Mucosa of rectum (tissue), 2 donors: ENCODE measurements around the gene GH1.

ENCODE experiments used
- H3K27ac ChIP-seq, 2 donors: one replicate each; pipeline ENCODE4 v1.7.0; 2013; ENCODE audit warnings: inconsistent platforms in 2 of 2, low read depth in 2 of 2, low read length in 2 of 2
- H3K27me3 ChIP-seq, 2 donors: one replicate each; pipeline ENCODE4 v1.7.0; 2013; ENCODE audit warnings: low read length in 2 of 2; ENCODE audit not compliant: control insufficient read depth in 2 of 2, insufficient read depth in 2 of 2
- H3K36me3 ChIP-seq, 2 donors: one replicate each; pipeline ENCODE4 v1.7.0; 2013; ENCODE audit warnings: low read length in 2 of 2; ENCODE audit not compliant: control insufficient read depth in 2 of 2, insufficient read depth in 2 of 2
- H3K4me1 ChIP-seq, 2 donors: one replicate each; pipeline ENCODE4 v1.7.0; 2013; ENCODE audit warnings: low read length in 2 of 2, mild to moderate bottlenecking in 1 of 2; ENCODE audit not compliant: control insufficient read depth in 2 of 2, insufficient read depth in 2 of 2
- H3K4me3 ChIP-seq, 2 donors: one replicate each; pipeline ENCODE4 v1.7.0; 2013; ENCODE audit warnings: low read length in 2 of 2
- H3K9ac ChIP-seq, 2 donors: one replicate each; pipeline ENCODE4 v1.7.0; 2013; ENCODE audit warnings: low read length in 2 of 2, low read depth in 1 of 2, mild to moderate bottlenecking in 1 of 2
- H3K9me3 ChIP-seq, 2 donors: one replicate each; pipeline ENCODE4 v1.7.0; 2013; ENCODE audit warnings: low read length in 2 of 2; ENCODE audit not compliant: control insufficient read depth in 2 of 2
- donor health status: healthy.
- donor health status: Normal muscosa, but diverticular disease.

GH1 gene

GRCh38 chr17:63955232-63955631 is 36.6 kb upstream of the GH1 start:
- H3K4me1 ChIP-seq, result no peaks in the 10 kb centered on the region
- H3K27me3 ChIP-seq, result peaks cover 0 to 3% of the 10 kb centered on the region in 2 donors
- no peak overlapping the region for H3K4me3 ChIP-seq
- H3K27ac ChIP-seq, result no peak overlapping the region
- H3K36me3 ChIP-seq, result no peaks in the 10 kb centered on the region
- H3K9ac ChIP-seq, result no peak overlapping the region
- no peaks in the 10 kb centered on the region for H3K9me3 ChIP-seq

GRCh38 chr17:63954402-63955063 is 35.9 kb upstream of the GH1 start:
- Histone ChIP-seq H3K36me3 (no peaks in the 10 kb centered on the region), H3K4me1 (no peaks in the 10 kb centered on the region), H3K9me3 (no peaks in the 10 kb centered on the region), H3K27me3 (no peaks in the 10 kb centered on the region), H3K4me3 (no peak overlapping the region), H3K27ac (no peak overlapping the region), H3K9ac (no peak overlapping the region)

- Histone ChIP-seq H3K36me3 (no peaks in the 10 kb centered on the region), H3K4me3 (no peak overlapping the region), H3K4me1 (peaks cover 3 to 4% of the 10 kb centered on the region in 2 donors), H3K9me3 (no peaks in the 10 kb centered on the region), H3K27me3 (no peaks in the 10 kb centered on the region), H3K27ac (no peak overlapping the region), H3K9ac (no peak overlapping the region)
Observed at GRCh38 chr17:63950940-63951907, 32.6 kb upstream of the GH1 start.

GRCh38 chr17:63949576-63950250 is 31.1 kb upstream of the GH1 start:
- Histone ChIP-seq H3K9me3 (no peaks in the 10 kb centered on the region), H3K9ac (no peak overlapping the region), H3K27ac (no peak overlapping the region), H3K4me3 (no peak overlapping the region), H3K36me3 (no peaks in the 10 kb centered on the region), H3K27me3 (no peaks in the 10 kb centered on the region), H3K4me1 (peaks cover 8% of the 10 kb centered on the region in 2 donors)

GRCh38 chr17:63948521-63948920 is 29.9 kb upstream of the GH1 start:
- H3K9me3 ChIP-seq, result no peaks in the 10 kb centered on the region
- H3K4me3 ChIP-seq, result no peak overlapping the region
- no peak overlapping the region for H3K9ac ChIP-seq
- H3K4me1 ChIP-seq, result peaks cover 8% of the 10 kb centered on the region in 2 donors
- H3K36me3 ChIP-seq, result no peaks in the 10 kb centered on the region
- H3K27me3 ChIP-seq, result no peaks in the 10 kb centered on the region
- H3K27ac ChIP-seq, result no peak overlapping the region

- Histone ChIP-seq H3K9me3 (no peaks in the 10 kb centered on the region), H3K4me3 (no peak overlapping the region), H3K4me1 (peaks cover 8% of the 10 kb centered on the region in 2 donors), H3K27ac (no peak overlapping the region), H3K9ac (no peak overlapping the region), H3K27me3 (no peaks in the 10 kb centered on the region), H3K36me3 (no peaks in the 10 kb centered on the region)
Observed at GRCh38 chr17:63947711-63948330, 29.2 kb upstream of the GH1 start.

- peak overlapping the region in 1 of 2 donors; percentile 32 for H3K27ac ChIP-seq
Observed at GRCh38 chr17:63946440-63947363, 28.1 kb upstream of the GH1 start.

GRCh38 chr17:63945784-63946439 is 27.3 kb upstream of the GH1 start:
- H3K36me3 ChIP-seq, result no peaks in the 10 kb centered on the region
- no peak overlapping the region for H3K9ac ChIP-seq
- H3K27ac ChIP-seq, result peak overlapping the region in 1 of 2 donors; percentile 32
- H3K4me1 ChIP-seq, result peaks cover 8% of the 10 kb centered on the region in 2 donors
- no peaks in the 10 kb centered on the region for H3K27me3 ChIP-seq
- no peaks in the 10 kb centered on the region for H3K9me3 ChIP-seq
- H3K4me3 ChIP-seq, result peak overlapping the region in 1 of 2 donors; percentile 20

More at GRCh38 chr17:63946440-63947363, 28.1 kb upstream of the GH1 start:
- Histone ChIP-seq H3K4me3 (peak overlapping the region; percentile 27 to 50), H3K4me1 (peaks cover 8% of the 10 kb centered on the region in 2 donors), H3K9me3 (no peaks in the 10 kb centered on the region), H3K27me3 (no peaks in the 10 kb centered on the region), H3K9ac (no peak overlapping the region), H3K36me3 (no peaks in the 10 kb centered on the region)
